Stimulated activated naive CD8-positive, alpha-beta T cell treated with anti-CD3 and anti-CD28 coated beads, Interleukin-15, amount 100 ng/mL, for 72 hours (primary cell): ENCODE measurements around the gene NBEA.

Experiments
- ATAC-seq: fragments of 150-1000 bp; cut with Tn5 transposase; 2 replicates; pipeline ENCODE4 v1.10.0; 2021; ENCODE audit warnings: mild to moderate bottlenecking, moderate library complexity
- DNase-seq, 2 donors: peaks; one replicate each; pipeline ENCODE4 v3.0.0; 2021 to 2022
- H3K27ac Mint-ChIP-seq, 2 donors: one replicate each; pipeline ENCODE4 v1.8.0; 2022; ENCODE audit warnings: mild to moderate bottlenecking in 2 of 2, mixed read lengths in 2 of 2, moderate library complexity in 2 of 2
- H3K27me3 Mint-ChIP-seq: one replicate; pipeline ENCODE4 v1.8.0; 2022; ENCODE audit warnings: mixed read lengths
- H3K4me1 Mint-ChIP-seq: one replicate; pipeline ENCODE4 v1.8.0; 2022; ENCODE audit warnings: mild to moderate bottlenecking, mixed read lengths
- H3K4me3 Mint-ChIP-seq, 2 donors: one replicate each; pipeline ENCODE4 v1.8.0; 2022; ENCODE audit warnings: mild to moderate bottlenecking in 2 of 2, mixed read lengths in 2 of 2, moderate library complexity in 1 of 2
- H3K9me3 Mint-ChIP-seq, 2 donors: one replicate each; pipeline ENCODE4 v1.8.0; 2022; ENCODE audit warnings: mixed read lengths in 2 of 2

Gene NBEA

DNA sequence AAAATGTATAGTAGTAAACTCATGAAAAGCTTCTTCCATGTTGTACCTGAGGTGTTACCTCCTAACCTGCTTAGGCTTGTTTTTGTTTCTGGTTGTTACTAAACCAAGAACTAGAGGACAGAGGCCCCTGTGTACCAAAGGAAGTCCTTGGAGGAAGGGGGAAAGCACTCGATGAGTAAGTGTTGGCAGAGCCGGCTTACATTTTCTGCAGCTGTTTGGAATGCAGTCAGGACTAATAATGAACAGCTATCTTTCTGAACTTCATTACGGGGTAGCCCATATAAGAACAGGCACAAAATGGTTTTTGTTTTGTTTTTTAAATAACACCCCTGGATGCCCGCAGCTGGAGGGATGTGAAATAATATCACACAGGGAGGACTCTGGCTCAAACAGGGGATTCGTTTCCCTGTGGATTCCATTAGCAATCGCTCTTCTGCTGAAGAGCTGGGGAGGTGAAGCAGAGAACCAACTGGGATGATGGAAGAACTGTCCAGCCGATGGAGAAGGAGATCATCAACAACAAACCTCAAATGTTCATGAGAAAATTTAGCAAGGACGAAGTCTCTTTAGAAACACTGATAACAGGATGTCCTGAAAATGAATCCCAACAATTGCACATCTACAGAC lies 748.6 kb downstream of the NBEA start:
- Mint-ChIP-seq H3K4me3 (no peak overlapping the region), H3K27me3 (peaks cover 14% of the 10 kb centered on the region), H3K4me1 (no peaks in the 10 kb centered on the region), H3K9me3 (no peaks in the 10 kb centered on the region), H3K27ac (no peak overlapping the region)
- no peak for ATAC-seq
- DNase-seq: no peak

DNA sequence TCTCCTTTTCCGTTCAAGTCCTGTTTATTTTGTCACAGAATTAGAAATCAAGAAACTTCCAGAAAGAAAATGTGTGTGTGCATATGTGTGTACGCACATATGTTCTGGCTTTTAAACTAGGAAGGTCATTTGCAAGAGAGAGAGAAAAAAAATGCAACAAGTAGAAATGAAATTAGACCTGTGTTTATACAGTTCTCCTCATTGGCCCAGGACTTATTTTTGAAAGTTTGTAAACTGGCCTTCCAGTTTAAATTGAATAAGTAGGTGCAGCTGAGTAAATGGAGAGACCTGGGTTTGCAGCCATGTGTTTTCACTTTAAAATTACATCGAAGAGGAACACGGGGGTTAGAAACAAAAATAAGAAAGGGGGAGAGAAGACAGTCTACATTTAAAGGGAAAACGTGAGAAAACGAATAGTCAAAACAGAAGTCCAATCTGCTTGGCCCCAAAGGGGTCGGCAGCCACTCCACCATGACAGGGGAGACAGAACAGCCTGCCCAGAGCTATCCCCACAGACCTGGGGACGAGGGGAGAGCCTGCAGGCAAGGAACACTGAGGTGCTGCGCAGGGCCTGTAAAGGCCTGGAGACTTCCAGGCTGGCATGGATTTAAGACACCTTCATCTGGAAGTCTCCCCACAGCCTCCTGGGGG lies 751.2 kb downstream of the NBEA start:
- H3K9me3 Mint-ChIP-seq: no peaks in the 10 kb centered on the region
- H3K4me1 Mint-ChIP-seq: no peaks in the 10 kb centered on the region
- no peak overlapping the region for H3K4me3 Mint-ChIP-seq
- DNase-seq (no peak), ATAC-seq (no peak)
- H3K27ac Mint-ChIP-seq: no peak overlapping the region
- H3K27me3 Mint-ChIP-seq: peaks cover 14% of the 10 kb centered on the region

DNA sequence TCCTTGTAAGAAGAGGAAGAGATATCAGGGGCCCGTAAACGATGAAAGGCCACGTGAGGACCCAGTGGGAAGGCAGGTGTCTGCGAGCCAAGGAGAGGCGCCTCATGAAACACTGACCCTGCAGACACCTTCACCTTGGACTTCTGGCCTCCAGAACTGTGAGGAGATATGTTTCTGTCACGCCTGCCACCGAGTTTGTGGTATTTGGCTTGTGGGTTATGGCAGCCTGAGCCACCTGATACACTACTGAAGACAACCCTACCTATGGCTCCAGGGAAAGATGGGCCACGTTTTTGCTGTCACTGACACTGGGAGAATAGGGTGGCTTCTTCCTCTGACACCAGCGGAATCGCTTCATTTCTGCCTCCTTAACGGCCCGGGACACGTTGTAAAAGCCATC lies 752.0 kb downstream of the NBEA start:
- H3K9me3 Mint-ChIP-seq: no peaks in the 10 kb centered on the region
- DNase-seq (no peak), ATAC-seq (no peak)
- no peaks in the 10 kb centered on the region for H3K4me1 Mint-ChIP-seq
- H3K27me3 Mint-ChIP-seq: peaks cover 12% of the 10 kb centered on the region
- H3K27ac Mint-ChIP-seq: no peak overlapping the region
- H3K4me3 Mint-ChIP-seq: no peak overlapping the region

DNA sequence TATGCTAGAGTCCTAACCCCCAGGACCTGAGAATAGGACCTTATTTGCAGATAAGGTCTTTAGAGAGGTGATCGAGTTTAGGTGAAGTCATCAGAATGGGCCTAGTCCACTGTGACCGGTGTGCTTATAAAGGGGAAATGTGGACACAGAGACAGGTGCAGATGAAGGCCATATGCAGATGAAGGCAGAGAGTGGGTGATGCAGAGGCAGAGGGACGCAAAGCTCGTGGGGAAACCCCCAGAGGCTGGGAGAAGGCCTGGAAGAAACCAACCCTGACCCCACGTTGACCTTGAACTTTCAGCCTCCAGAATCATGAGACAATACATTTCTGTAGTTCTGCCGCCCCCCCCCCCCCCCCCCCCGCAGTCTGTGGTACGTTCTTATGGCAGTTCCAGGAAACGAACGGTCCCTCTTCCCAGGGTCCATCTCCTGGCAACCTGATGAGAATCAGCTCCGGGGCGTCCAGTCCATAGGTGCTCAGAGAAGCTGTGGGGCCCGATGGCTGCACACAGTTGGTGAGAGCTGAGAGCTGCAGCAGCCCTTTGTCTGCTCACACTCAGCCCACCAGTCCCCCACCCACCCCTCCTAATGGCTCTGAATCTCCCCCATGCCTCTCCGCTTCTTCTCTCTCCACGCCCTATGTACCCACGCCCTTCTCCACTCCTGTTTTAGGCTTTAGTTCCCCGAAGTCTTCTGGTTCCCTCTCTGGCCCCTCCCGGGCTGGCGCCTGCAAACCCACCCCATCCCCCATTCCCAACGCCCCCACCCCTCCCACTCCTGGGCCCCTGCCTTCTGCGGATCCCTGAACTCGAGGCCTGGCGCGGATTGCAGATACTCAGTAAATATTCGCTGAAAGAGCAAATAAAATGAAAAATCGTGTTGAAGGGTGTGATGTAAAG lies 752.7 kb downstream of the NBEA start:
- Mint-ChIP-seq H3K4me3 (no peak overlapping the region), H3K4me1 (no peaks in the 10 kb centered on the region), H3K9me3 (no peaks in the 10 kb centered on the region), H3K27ac (no peak overlapping the region), H3K27me3 (peaks cover 8% of the 10 kb centered on the region)
- ATAC-seq: no peak
- DNase-seq: no peak

DNA sequence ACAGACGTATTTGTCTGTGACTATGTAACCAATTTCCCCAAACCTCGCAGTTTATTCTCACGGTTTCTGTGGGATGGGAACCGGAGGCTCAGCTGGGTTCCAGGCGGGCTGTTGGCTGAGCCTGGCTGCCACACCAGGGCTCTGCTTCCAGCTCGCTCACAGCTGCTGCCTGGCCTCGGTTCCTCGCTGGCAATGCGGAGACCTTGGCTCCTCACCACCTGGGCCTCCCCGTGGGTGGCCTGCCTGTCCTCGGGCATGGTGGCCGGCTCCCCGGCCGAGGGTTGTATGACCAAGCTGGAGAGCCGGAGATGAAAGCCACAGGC lies 753.3 kb downstream of the NBEA start:
- H3K4me3 Mint-ChIP-seq: no peak overlapping the region
- ATAC-seq (no peak), DNase-seq (no peak)
- no peak overlapping the region for H3K27ac Mint-ChIP-seq
- H3K27me3 Mint-ChIP-seq: peaks cover 8% of the 10 kb centered on the region
- no peaks in the 10 kb centered on the region for H3K4me1 Mint-ChIP-seq
- no peaks in the 10 kb centered on the region for H3K9me3 Mint-ChIP-seq

DNA sequence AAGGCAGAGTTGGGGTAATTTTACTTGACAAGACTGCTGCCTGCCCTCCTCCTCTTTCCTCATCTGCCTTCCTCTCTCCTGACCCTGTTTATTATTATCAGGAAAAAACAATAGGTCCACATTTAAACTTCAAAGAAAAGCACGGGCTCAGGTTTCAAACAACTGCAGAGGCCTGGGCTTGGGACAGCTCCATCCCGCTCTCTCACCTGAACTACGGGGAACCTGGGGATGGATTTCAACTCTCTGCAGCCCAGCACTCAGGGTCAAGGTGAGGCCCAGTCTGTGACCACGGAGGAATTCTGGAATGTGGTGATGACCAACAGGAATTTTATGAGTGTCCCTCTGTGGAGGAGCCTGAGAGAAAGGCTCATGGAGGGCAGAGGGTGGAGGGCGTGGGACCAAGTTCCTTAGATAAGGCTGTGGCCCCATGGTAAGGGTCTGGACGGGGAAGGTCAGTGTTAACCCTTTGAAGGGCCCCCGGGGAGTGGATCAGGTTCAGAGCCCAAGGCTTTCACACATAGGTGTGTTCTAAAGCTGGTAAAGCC lies 755.2 kb downstream of the NBEA start:
- ATAC-seq: no peak

DNA sequence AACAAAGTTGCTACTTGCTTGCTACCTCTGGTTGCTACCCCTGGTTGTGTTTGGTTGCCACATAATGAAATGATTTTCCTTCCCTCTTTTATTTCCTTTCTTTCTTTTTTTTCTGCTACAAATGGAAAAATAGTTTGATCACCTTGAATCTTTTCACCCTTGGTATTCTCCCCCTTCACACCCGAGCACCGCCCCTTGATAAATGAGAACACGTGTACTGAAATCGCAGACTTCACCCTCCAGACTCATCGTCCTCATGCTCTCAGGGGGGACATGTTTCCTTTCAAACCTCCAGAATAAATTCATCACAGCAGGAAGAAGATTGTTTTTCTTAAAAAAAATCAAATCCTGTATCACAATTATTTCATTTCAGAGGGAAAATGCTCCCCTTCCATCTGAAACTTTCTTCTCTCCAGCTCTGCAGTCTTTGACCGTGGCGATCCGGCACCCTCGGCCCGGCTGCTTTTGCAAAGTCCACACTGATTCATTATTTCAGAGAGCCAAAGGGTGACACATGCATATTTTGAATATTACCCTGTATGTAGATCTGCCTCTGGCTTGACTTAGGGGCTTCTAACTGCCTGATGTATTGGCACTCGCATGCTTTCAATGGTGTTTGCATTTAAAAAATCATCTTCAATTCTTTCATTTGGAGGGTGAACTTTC lies 757.0 kb downstream of the NBEA start:
- DNase-seq: no peak
- Mint-ChIP-seq H3K9me3 (peaks cover 0 to 7% of the 10 kb centered on the region in 2 donors), H3K4me3 (no peak overlapping the region), H3K4me1 (no peaks in the 10 kb centered on the region), H3K27ac (no peak overlapping the region), H3K27me3 (peaks cover 14% of the 10 kb centered on the region)
- ATAC-seq: no peak

More for the DNA sequence above, 755.2 kb downstream of the NBEA start:
- Mint-ChIP-seq H3K27ac (no peak overlapping the region), H3K9me3 (peaks cover 0 to 7% of the 10 kb centered on the region in 2 donors), H3K4me3 (no peak overlapping the region), H3K4me1 (no peaks in the 10 kb centered on the region), H3K27me3 (peaks cover 16% of the 10 kb centered on the region)
- DNase-seq: no peak

DNA sequence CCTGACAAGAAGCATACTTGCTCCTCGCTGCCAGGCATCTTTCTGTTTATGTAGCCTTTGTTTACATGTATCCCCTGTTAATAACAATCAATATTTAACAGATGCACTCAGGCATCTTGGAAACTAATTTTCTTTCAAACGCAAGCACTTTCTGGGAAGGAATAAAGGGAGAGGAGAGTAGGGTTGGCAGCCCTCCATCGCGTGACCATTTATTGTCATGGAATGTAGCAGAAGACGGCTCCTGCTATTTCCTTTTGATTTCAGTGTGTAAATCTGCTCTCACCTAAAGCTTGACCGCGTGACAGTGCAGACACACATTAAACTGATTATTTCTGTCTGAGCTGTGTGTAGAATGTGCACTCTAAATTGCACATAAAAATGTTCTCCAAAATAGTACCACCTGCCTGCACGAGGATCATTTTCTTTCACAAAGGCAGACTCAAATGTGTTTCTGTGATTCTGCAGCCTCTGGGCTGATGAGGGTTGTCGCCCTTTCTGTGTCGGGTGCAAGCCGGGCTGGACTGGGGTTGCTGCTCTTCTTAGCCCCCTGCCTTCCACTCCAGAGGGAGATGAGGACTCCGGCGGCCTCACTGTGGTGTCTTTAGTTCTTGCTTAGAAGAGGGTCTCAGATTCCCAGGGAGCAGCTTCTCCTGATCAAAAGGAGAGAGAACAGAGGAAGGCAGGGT lies 757.9 kb downstream of the NBEA start:
- Mint-ChIP-seq H3K27ac (no peak overlapping the region), H3K4me1 (no peaks in the 10 kb centered on the region), H3K27me3 (peaks cover 14% of the 10 kb centered on the region), H3K9me3 (peaks cover 0 to 7% of the 10 kb centered on the region in 2 donors), H3K4me3 (no peak overlapping the region)
- no peak for ATAC-seq
- no peak for DNase-seq

DNA sequence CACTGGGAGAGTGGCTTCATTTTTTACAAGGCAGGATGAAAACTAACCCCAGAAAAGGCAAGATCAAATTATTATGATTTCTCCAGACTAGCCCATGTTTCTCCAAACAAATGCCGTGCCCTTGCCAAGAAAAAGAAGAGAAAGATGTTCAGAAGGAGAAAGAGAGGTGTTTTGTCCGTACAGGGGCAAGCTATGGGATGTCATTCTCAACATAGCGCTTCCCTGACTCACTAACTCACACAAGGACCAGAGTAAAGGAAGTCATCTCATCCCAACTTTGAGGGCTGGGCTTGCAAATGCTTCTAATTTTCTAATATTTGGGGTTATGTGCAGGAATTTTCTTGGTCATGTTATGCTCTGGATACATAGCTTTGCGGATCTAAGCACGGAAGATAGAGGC lies 758.6 kb downstream of the NBEA start:
- H3K27ac Mint-ChIP-seq: no peak overlapping the region
- no peak for ATAC-seq
- H3K4me1 Mint-ChIP-seq: no peaks in the 10 kb centered on the region
- peaks cover 0 to 7% of the 10 kb centered on the region in 2 donors for H3K9me3 Mint-ChIP-seq
- no peak for DNase-seq
- H3K27me3 Mint-ChIP-seq: peaks cover 14% of the 10 kb centered on the region
- H3K4me3 Mint-ChIP-seq: no peak overlapping the region

DNA sequence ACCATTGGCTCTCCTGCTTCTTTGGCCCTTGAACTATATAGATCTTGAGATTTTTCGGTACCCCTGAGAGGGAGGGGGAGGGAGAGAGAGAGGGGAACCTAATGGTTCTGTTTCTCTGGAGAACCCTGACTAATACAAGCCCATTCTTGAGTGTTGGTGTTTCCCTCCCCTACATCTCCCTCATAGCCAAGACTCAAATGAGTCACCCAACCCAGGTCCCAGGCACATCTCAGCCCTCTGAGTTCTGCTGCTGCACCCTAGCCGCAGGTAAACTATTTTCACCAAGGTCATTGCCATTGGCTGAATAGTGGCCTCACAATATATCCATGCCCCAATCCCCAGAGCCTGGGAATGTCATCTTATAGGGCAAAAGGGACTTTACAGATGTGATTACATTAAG lies 760.2 kb downstream of the NBEA start:
- H3K27ac Mint-ChIP-seq: no peak overlapping the region
- H3K4me1 Mint-ChIP-seq: no peaks in the 10 kb centered on the region

DNA sequence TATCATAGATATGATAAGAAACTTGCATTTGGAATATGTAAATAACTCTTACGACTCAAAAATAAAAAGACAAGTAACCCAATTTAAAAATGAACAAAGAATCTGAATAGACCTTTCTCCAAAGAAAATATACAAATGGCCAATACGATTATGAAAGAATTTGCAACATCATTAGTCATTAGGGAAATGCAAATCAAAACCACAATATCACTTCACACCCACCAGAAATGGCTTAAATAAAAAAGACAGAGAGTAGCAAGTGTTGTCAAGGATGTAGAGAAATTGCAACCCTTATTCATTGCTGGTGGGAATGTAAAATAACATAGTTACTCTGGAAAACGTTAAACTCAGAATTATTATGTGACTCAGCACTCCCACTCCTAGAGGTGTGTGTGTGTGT lies 761.0 kb downstream of the NBEA start:
- Mint-ChIP-seq H3K9me3 (peaks cover 0 to 16% of the 10 kb centered on the region in 2 donors), H3K4me3 (no peak overlapping the region), H3K4me1 (no peaks in the 10 kb centered on the region), H3K27ac (no peak overlapping the region), H3K27me3 (peaks cover 14% of the 10 kb centered on the region)
- no peak for ATAC-seq
- no peak for DNase-seq

More for the DNA sequence above, 760.2 kb downstream of the NBEA start:
- H3K9me3 Mint-ChIP-seq: peaks cover 0 to 16% of the 10 kb centered on the region in 2 donors
- ATAC-seq: no peak
- H3K4me3 Mint-ChIP-seq: no peak overlapping the region
- DNase-seq: no peak
- H3K27me3 Mint-ChIP-seq: peaks cover 14% of the 10 kb centered on the region

DNA sequence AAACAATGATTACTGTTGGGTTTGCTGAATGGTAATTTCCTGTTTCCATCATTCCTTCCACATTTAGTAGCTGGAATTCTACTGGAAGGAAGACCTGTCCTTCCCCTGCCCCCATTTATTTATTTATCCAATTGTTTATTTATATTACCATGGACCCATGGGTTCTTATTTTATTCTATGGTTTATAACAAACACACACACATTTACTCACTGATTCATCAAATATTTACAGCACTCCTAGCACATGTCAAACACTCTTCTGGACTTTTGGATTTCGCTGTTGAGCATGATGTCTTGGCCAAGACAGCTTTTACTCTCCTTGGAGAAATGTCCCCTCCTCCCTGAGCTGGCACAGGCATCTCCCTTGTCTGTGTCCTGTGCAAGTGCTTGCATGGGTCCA lies 762.3 kb downstream of the NBEA start:
- Mint-ChIP-seq H3K9me3 (peaks cover 0 to 16% of the 10 kb centered on the region in 2 donors), H3K27me3 (peaks cover 14% of the 10 kb centered on the region), H3K4me1 (no peaks in the 10 kb centered on the region), H3K4me3 (no peak overlapping the region), H3K27ac (no peak overlapping the region)
- ATAC-seq: no peak
- no peak for DNase-seq

DNA sequence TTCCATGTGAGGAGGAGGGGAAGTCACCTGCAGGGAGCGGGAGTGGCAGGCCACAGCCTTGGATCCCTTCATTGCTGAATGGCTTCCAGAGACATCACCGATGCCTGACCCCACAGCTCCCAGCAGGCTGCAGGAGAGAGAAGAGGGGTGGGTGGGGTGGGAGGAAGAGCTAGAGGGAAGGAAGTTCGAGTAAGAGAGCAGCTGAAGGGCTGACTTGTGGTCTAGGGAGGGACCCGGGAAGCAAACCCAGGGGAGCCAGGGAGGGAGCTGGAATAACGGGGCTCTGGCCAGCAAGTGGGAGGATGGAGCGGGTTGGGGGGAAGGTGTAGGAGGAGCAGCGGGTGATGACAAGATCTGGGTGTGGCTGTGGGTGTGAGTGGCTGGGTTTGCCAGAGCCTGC lies 764.2 kb downstream of the NBEA start:
- no peak for DNase-seq
- H3K27me3 Mint-ChIP-seq: peaks cover 14% of the 10 kb centered on the region
- no peak overlapping the region for H3K27ac Mint-ChIP-seq
- no peak for ATAC-seq
- peaks cover 0 to 16% of the 10 kb centered on the region in 2 donors for H3K9me3 Mint-ChIP-seq
- no peak overlapping the region for H3K4me3 Mint-ChIP-seq
- H3K4me1 Mint-ChIP-seq: no peaks in the 10 kb centered on the region

DNA sequence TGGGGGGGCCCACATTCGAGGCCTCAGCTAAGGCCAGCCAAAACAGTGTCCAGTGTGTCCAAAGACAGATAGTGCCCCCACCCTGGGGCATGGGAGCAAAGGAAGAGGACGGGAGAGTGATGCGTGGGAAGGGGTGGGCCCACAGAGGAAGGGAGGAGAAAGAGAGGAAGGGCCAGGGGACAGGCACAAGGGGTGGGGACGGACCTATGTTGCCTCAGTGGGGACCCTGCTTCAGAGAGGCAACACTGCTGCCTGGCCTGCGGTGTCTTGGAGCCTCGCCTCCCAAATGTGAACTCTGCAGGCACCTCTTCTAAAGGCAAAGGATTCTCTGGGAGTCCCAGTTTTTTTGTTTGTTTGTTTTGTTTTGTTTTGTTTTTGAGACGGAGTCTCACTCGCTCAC lies 764.7 kb downstream of the NBEA start:
- no peak overlapping the region for H3K4me3 Mint-ChIP-seq
- H3K9me3 Mint-ChIP-seq: peaks cover 0 to 14% of the 10 kb centered on the region in 2 donors
- no peaks in the 10 kb centered on the region for H3K4me1 Mint-ChIP-seq
- no peak overlapping the region for H3K27ac Mint-ChIP-seq
- ATAC-seq (no peak), DNase-seq (no peak)
- H3K27me3 Mint-ChIP-seq: peaks cover 11% of the 10 kb centered on the region

DNA sequence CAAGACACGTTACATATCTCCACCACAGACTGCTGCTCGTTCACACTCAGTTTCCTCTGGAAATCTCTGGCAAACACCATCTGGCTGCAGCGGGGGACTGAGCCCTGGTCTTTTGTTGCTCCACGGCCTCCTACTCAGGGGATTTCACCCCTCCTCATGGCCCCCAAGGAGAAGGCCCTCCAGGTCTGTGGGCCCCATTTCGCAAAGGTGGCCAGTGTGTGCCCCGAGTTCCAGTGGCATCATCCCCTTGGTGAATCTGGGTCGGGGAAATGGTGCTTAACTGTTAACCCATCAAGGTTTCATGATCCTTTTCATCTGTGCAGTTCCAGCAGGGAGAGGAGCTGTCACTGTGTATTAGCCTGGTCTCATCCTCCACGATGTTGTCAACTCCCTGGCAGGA lies 769.8 kb downstream of the NBEA start:
- DNase-seq (no peak), ATAC-seq (no peak)
- H3K4me3 Mint-ChIP-seq: no peak overlapping the region
- no peaks in the 10 kb centered on the region for H3K4me1 Mint-ChIP-seq
- no peak overlapping the region for H3K27ac Mint-ChIP-seq
- H3K27me3 Mint-ChIP-seq: no peaks in the 10 kb centered on the region
- H3K9me3 Mint-ChIP-seq: no peaks in the 10 kb centered on the region
